C1 segment of cervical spinal cord (tissue), 14 donors: Measurements from ENCODE around the gene GMEB2.
"Not testable (repeated sequence)": the region's sequence is repeated elsewhere in the genome, so short reads cannot be mapped to it uniquely, and the experiment has no call there.

ENCODE experiments used
- DNase-seq, 14 donors: peaks; one replicate each; lab custom pipeline; 2025; lab: John Stamatoyannopoulos, UW

The GMEB2 gene

DNA sequence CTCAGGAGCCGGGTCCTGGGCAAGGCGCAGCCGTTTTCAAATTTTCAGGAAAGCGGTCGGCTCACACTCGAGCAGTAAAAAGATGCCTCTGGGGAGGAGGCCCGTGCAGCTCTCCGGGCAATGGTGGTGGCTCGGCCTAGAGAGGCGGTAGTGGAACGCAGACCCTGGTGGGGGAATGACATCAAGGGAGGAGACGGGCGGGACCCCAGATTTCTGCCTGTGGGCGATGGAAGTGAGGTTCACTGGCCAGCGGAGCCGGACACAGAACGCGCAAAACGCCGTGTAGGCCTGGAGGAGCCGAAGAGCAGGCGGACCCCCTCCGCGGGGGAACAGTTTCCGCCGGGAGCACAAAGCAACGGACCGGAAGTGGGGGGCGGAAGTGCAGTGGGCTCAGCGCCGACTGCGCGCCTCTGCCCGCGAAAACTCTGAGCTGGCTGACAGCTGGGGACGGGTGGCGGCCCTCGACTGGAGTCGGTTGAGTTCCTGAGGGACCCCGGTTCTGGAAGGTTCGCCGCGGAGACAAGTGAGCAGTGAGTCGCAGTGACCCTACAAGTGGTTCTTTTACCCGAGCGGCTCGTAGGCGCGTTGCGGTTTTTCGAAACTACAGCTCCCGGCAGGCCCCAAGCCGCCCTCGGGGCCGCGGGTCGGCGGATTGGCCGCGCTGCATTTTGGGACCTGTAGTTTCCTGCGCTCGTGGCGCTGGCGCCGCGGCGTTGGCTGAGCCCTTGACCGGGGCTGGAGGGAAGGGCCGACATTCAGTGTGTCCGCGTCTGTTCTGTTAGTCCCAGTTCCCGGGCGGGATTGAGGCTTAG, 31.2 kb upstream of the GMEB2 start, which contains the start of gene RTEL1:
Gene RTEL1 (plus strand): TSS at position 376 of the 812 bp plus-strand sequence. CDS start 1,091 bp downstream, outside the sequence.
- peak in 13 of 14 donors; percentile 84 to 99 (median 96) for DNase-seq

GRCh38 chr20:63657260-63657936, 30.5 kb upstream of the GMEB2 start:
- DNase-seq = no peak

- no peak for DNase-seq
Measured at GRCh38 chr20:63656451-63656850, 29.6 kb upstream of the GMEB2 start.

DNA sequence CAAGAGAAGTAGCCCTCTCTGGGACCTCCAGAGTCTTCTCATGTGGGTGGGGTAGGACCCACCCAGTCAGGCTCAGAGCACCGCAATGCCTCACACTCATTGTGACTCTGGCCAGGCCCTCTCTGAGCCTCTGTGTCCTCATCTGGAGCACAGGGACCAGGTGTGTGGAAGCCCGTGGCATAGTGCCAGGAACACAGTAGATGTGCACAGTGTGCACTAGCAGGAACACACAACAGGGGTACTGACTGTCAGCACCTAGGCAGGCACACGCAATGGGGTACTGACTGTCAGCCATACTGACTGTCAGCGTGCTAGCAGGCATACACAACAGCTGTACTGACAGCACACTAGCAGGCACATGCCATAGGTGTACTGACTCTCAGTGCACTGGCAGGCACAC, 28.3 kb upstream of the GMEB2 start:
- DNase-seq = no peak

- DNase-seq = no peak
Measured at GRCh38 chr20:63653974-63654668, 27.2 kb upstream of the GMEB2 start.

- DNase-seq = peak in 13 of 14 donors; percentile 16 to 91 (median 72)
Measured at GRCh38 chr20:63653041-63653973, 26.4 kb upstream of the GMEB2 start, which contains the start of gene STMN3. Gene STMN3, minus strand, starts transcription at chr20:63653424. Its CDS starts 79 bp downstream, at chr20:63653345.

- no peak for DNase-seq
Measured at GRCh38 chr20:63652192-63652980, 25.5 kb upstream of the GMEB2 start.

- no peak for DNase-seq
Measured at GRCh38 chr20:63651942-63652191, 25.0 kb upstream of the GMEB2 start.

DNA sequence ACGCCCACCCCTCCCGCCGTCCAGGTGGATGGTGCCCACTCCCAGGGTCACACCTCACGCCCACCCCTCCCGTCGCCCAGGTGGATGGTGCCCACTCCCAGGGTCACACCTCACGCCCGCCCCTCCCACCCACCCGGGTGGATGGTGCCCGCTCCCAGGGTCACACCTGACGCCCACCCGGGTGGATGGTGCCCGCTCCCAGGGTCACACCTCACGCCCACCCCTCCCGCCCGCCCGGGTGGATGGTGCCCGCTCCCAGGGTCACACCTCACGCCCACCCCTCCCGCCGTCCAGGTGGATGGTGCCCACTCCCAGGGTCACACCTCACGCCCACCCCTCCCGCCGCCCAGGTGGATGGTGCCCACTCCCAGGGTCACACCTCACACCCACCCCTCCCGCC, 23.6 kb upstream of the GMEB2 start:
- not testable (repeated sequence) for DNase-seq

- no peak for DNase-seq
Measured at GRCh38 chr20:63648895-63649589, 22.1 kb upstream of the GMEB2 start.

DNA sequence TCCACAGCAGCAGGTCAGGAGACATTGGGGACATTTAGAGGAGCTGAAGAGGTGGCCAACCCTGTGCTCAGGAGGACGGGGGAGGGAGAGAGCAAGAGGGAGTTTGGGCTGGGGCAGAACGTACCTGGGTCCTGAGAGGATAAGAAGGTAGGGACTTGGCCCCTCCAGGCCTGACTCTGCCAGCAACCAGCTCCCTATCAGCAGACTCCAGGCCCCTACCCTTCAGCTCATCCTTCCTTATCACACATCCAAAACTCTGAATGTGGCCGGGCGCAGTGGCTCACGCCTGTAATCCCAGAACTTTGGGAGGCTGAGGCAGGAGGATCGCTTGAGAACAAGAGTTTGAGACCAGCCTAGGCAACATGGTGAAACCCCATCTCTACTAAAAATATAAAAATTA, 21.3 kb upstream of the GMEB2 start:
- no peak for DNase-seq

GRCh38 chr20:63645218-63645617, 18.3 kb upstream of the GMEB2 start:
- no peak for DNase-seq

DNA sequence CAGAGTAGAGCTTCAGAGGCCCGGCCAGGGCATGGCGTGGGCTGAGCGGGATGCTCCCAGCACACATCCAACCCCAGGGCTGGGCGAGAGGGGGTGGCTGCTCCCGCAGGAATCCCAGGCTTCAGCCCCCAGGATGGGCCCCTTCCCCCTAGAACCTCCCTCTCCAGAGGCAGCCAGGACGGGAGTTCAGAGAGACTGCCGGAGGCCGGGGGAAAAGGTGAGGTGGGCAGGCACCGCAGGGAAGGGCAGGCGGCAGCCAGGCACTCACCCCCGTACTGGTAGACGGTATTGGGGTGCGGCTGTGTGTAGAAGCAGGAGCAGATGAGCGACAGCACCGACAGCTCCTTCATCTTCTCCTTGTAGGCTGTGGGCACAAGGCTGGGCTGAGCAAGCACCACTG, 17.0 kb upstream of the GMEB2 start:
- DNase-seq = no peak

DNA sequence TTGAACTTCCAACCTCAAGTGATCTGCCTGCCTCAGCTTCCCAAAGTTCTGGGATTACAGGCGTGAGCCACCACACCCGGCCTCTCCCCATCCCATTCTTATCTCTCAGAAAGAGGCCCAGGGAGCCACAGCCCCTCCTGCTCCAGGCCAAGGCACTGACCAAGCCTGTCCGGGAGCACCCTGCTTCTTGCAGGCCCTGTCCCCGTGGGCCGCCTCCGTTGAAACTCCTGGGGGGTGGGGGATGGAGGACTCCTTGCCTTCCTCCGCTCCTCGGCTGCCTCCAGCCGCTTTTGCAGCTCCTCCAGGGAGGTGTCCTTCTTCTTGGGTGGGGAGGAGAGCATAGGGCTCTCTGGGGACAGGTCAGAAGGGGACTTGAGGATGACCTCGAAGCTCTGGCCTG, 16.6 kb upstream of the GMEB2 start:
- no peak for DNase-seq

- DNase-seq = no peak
Measured at GRCh38 chr20:63642527-63643247, 15.8 kb upstream of the GMEB2 start.

- peak; percentile 37 to 93 (median 82) for DNase-seq
Measured at GRCh38 chr20:63641792-63642523, 15.1 kb upstream of the GMEB2 start.

- peak in 1 of 14 donors; percentile 46 for DNase-seq
Measured at GRCh38 chr20:63641146-63641791, 14.4 kb upstream of the GMEB2 start.

- DNase-seq = not testable (repeated sequence)
Measured at GRCh38 chr20:63640686-63641085, 13.8 kb upstream of the GMEB2 start.
